HepG2 (cell line): ENCODE data around the gene CTNNBL1. TPM values are rescaled to one million over a fixed set of nuclear protein-coding genes. Genes with fewer than 3 reads are reported as not detected.
A peak's percentile ranks its signal among the peaks of the same experiment; 100 is the strongest.

Experiments
- FOXA3 ChIP-seq: IDR thresholded peaks from 2 replicates; pipeline ENCODE4 v1.6.1; 2016; ENCODE audit warnings: missing genetic modification reagents, missing compliant biosample characterization
- GATAD2A ChIP-seq: IDR thresholded peaks from 2 replicates; pipeline ENCODE4 v1.6.1; 2016
- HES4 ChIP-seq: sonication (generic); formaldehyde crosslinking; IDR thresholded peaks from 2 replicates; pipeline ENCODE4 v1.9.0; 2021; ENCODE audit warnings: mild to moderate bottlenecking, missing genetic modification reagents, borderline replicate concordance
- JARID2 ChIP-seq: sonication (generic); formaldehyde crosslinking; IDR thresholded peaks from 2 replicates; pipeline ENCODE4 v1.8.1; 2023; ENCODE audit warnings: missing genetic modification reagents, inconsistent platforms; ENCODE audit not compliant: insufficient replicate concordance
- MAFK ChIP-seq, 2 experiments: IDR thresholded peaks in 1 of 2; conservative IDR thresholded peaks in 1 of 2; 2 replicates each; pipeline ENCODE4 v1.6.1; 2011; ENCODE audit warnings: improper control_type of control experiment in 2 of 2, low read length in 2 of 2
- RXRB ChIP-seq: IDR thresholded peaks from 2 replicates; pipeline ENCODE4 v1.6.1; 2016; ENCODE audit warnings: borderline replicate concordance, missing genetic modification reagents, missing compliant biosample characterization
- YEATS2 ChIP-seq: sonication (generic); formaldehyde crosslinking; IDR thresholded peaks from 2 replicates; pipeline ENCODE4 v1.4.0; 2020; ENCODE audit warnings: missing genetic modification reagents, borderline replicate concordance
- ZBTB20 ChIP-seq: sonication (generic); formaldehyde crosslinking; IDR thresholded peaks from 2 replicates; pipeline ENCODE4 v1.8.1; 2023; ENCODE audit warnings: missing genetic modification reagents, low read depth, mild to moderate bottlenecking, borderline replicate concordance
- ZC3H4 ChIP-seq: sonication (generic); formaldehyde crosslinking; IDR thresholded peaks from 2 replicates; pipeline ENCODE4 v1.4.0; 2020; ENCODE audit warnings: missing genetic modification reagents, borderline replicate concordance
- ZFP36L2 ChIP-seq: sonication (generic); formaldehyde crosslinking; IDR thresholded peaks from 2 replicates; pipeline ENCODE4 v1.4.0; 2020; ENCODE audit warnings: missing genetic modification reagents
- ZNF263 ChIP-seq: sonication (generic); formaldehyde crosslinking; IDR thresholded peaks from 2 replicates; pipeline ENCODE4 v1.4.0; 2020; ENCODE audit warnings: missing genetic modification reagents
- ZNF441 ChIP-seq: sonication (generic); formaldehyde crosslinking; IDR thresholded peaks from 2 replicates; pipeline ENCODE4 v1.7.0; 2021; ENCODE audit warnings: missing genetic modification reagents, borderline replicate concordance
- ZSCAN21 ChIP-seq: sonication (generic); formaldehyde crosslinking; IDR thresholded peaks from 2 replicates; pipeline ENCODE4 v1.8.0; 2022; ENCODE audit warnings: mild to moderate bottlenecking, missing genetic modification reagents, moderate library complexity, borderline replicate concordance
- polyA plus RNA-seq, 8 experiments: library from polyadenylated mRNA; depleted of rRNA in 3 of 8; stranded (reverse) in 7 of 8; unstranded in 1 of 8; fragments of >200 nt; fragmentation: Illumina TruSeq in 4 of 8; extraction: Trizol in 4 of 8; gene quantifications; 2 replicates each; pipeline versions ENCODE4 v1.2.1 to v1.2.3, GENCODE V29; 2011 to 2016; ENCODE audit warnings: low read depth in 4 of 8, missing spikeins in 1 of 8, mixed read lengths in 1 of 8; ENCODE audit not compliant: insufficient read depth in 1 of 8
- total RNA-seq, 5 experiments: library from RNA; depleted of rRNA; stranded (reverse); fragments of >200 nt; fragmentation: Illumina TruSeq; extraction: Trizol; gene quantifications; 2 replicates each; pipeline ENCODE4 v1.2.3, GENCODE V29; 2016; ENCODE audit warnings: low read depth in 1 of 5
- TF ChIP-seq, protein P1 (sequence below): sonication (generic); formaldehyde crosslinking; conservative IDR thresholded peaks from 2 replicates; pipeline ENCODE4 v1.4.0; 2020; ENCODE audit warnings: missing genetic modification reagents
- TF ChIP-seq, protein P2 (sequence below): sonication (generic); formaldehyde crosslinking; IDR thresholded peaks from 2 replicates; pipeline ENCODE4 v1.5.1; 2020; ENCODE audit warnings: mild to moderate bottlenecking, missing genetic modification reagents
- TF ChIP-seq, protein P3 (sequence below): IDR thresholded peaks from 2 replicates; pipeline ENCODE4 v1.4.0; 2020; ENCODE audit warnings: mild to moderate bottlenecking, missing genetic modification reagents
- TF ChIP-seq, protein P4 (sequence below): sonication (generic); formaldehyde crosslinking; IDR thresholded peaks from 2 replicates; pipeline ENCODE4 v1.8.0; 2022; ENCODE audit warnings: mild to moderate bottlenecking, missing genetic modification reagents, moderate library complexity

CTNNBL1 gene
- total and polyA plus RNA-seq, 2 of the 13 experiments (the other 11 are each of a cell fraction or from before 2014, with no cell fraction given) = 49.3 to 94.6 TPM

DNA sequence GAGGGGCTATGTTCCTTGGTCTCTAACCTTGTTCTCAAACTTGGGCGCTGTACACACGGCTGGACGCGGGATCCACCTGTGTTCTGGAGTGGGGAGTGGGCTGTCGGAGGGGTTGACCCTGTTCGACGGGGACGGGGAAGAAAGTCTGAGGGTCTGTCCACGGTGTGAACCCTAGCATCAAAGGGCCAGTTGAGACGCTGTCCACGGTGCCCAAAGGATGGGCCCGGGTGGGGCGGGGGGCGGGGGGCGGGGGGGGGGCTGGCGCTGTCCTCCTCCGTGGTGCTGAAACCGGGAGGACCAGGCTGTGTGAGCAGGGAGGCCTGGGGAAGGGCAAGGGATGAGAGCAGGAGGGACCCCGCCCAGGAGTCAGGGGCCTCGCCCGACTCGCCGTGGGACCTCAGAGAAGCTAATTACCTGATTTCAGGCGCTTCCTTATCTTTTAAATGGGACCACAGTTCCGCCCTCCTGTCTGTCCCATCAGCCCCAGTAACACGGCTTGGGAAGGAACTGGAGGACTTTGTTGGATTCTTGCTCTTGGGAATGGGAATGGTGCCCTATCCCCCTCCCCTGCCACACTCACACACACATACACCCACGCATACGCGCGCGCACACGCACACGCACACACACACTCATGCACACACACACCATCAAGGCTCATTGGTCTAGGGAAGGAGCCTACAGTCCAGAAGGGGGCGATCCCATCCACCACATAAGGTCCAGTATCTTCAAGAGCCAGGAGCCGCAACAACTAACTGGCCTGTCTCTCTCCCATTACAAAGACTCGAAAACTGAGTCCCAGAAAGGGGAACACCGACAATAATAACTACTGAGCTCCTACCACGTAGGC, 208.0 kb downstream of the CTNNBL1 start (continued):
- peak; percentile 61; the same call in 1 of the 2 replicates for TF ChIP-seq ZNF263
- TF ChIP-seq YEATS2 (CRISPR knock-in tag) = no peak
- TF ChIP-seq, protein P1, sequence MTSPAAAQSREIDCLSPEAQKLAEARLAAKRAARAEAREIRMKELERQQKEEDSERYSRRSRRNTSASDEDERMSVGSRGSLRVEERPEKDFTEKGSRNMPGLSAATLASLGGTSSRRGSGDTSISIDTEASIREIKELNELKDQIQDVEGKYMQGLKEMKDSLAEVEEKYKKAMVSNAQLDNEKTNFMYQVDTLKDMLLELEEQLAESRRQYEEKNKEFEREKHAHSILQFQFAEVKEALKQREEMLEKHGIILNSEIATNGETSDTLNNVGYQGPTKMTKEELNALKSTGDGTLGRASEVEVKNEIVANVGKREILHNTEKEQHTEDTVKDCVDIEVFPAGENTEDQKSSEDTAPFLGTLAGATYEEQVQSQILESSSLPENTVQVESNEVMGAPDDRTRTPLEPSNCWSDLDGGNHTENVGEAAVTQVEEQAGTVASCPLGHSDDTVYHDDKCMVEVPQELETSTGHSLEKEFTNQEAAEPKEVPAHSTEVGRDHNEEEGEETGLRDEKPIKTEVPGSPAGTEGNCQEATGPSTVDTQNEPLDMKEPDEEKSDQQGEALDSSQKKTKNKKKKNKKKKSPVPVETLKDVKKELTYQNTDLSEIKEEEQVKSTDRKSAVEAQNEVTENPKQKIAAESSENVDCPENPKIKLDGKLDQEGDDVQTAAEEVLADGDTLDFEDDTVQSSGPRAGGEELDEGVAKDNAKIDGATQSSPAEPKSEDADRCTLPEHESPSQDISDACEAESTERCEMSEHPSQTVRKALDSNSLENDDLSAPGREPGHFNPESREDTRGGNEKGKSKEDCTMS (CRISPR knock-in tag) = no peak
- no peak for TF ChIP-seq MAFK (conservative IDR thresholded peaks at IDR 0.05 in 1 of 2, IDR thresholded peaks at IDR 0.05 in 1 of 2; ENCODE audit: low read length in 2 of 2)
- no peak for TF ChIP-seq ZSCAN21 (CRISPR knock-in tag)
- TF ChIP-seq RXRB (CRISPR knock-in tag) = no peak
- TF ChIP-seq ZBTB20 (CRISPR knock-in tag) = no peak
- TF ChIP-seq ZFP36L2 = no peak
- no peak for TF ChIP-seq ZNF441 (CRISPR knock-in tag)
- TF ChIP-seq GATAD2A = no peak
- TF ChIP-seq, protein P2, sequence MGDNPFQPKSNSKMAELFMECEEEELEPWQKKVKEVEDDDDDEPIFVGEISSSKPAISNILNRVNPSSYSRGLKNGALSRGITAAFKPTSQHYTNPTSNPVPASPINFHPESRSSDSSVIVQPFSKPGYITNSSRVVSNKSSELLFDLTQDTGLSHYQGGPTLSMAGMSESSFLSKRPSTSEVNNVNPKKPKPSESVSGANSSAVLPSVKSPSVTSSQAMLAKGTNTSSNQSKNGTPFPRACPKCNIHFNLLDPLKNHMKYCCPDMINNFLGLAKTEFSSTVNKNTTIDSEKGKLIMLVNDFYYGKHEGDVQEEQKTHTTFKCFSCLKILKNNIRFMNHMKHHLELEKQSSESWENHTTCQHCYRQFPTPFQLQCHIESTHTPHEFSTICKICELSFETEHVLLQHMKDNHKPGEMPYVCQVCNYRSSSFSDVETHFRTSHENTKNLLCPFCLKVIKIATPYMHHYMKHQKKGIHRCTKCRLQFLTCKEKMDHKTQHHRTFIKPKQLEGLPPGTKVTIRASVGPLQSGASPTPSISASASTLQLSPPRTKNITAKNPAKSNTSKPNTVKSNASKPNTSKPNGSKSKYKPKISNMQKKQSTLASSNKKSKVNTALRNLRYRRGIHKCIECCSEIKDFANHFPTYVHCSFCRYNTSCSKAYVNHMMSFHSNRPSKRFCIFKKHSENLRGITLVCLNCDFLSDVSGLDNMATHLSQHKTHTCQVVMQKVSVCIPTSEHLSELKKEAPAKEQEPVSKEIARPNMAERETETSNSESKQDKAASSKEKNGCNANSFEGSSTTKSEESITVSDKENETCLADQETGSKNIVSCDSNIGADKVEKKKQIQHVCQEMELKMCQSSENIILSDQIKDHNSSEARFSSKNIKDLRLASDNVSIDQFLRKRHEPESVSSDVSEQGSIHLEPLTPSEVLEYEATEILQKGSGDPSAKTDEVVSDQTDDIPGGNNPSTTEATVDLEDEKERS (CRISPR knock-in tag) = no peak
- TF ChIP-seq, protein P3, sequence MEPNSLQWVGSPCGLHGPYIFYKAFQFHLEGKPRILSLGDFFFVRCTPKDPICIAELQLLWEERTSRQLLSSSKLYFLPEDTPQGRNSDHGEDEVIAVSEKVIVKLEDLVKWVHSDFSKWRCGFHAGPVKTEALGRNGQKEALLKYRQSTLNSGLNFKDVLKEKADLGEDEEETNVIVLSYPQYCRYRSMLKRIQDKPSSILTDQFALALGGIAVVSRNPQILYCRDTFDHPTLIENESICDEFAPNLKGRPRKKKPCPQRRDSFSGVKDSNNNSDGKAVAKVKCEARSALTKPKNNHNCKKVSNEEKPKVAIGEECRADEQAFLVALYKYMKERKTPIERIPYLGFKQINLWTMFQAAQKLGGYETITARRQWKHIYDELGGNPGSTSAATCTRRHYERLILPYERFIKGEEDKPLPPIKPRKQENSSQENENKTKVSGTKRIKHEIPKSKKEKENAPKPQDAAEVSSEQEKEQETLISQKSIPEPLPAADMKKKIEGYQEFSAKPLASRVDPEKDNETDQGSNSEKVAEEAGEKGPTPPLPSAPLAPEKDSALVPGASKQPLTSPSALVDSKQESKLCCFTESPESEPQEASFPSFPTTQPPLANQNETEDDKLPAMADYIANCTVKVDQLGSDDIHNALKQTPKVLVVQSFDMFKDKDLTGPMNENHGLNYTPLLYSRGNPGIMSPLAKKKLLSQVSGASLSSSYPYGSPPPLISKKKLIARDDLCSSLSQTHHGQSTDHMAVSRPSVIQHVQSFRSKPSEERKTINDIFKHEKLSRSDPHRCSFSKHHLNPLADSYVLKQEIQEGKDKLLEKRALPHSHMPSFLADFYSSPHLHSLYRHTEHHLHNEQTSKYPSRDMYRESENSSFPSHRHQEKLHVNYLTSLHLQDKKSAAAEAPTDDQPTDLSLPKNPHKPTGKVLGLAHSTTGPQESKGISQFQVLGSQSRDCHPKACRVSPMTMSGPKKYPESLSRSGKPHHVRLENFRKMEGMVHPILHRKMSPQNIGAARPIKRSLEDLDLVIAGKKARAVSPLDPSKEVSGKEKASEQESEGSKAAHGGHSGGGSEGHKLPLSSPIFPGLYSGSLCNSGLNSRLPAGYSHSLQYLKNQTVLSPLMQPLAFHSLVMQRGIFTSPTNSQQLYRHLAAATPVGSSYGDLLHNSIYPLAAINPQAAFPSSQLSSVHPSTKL (CRISPR knock-in tag) = no peak
- no peak for TF ChIP-seq JARID2 (CRISPR knock-in tag)
- no peak for TF ChIP-seq FOXA3
- no peak for TF ChIP-seq ZC3H4 (CRISPR knock-in tag)
- TF ChIP-seq, protein P4, sequence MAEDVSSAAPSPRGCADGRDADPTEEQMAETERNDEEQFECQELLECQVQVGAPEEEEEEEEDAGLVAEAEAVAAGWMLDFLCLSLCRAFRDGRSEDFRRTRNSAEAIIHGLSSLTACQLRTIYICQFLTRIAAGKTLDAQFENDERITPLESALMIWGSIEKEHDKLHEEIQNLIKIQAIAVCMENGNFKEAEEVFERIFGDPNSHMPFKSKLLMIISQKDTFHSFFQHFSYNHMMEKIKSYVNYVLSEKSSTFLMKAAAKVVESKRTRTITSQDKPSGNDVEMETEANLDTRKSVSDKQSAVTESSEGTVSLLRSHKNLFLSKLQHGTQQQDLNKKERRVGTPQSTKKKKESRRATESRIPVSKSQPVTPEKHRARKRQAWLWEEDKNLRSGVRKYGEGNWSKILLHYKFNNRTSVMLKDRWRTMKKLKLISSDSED (CRISPR knock-in tag) = no peak
- TF ChIP-seq HES4 = 0 out of 2 replicates have a peak, but pooled peaks have one; percentile 19
